ENCODE measurements around the gene WDR6.

Gene WDR6

GRCh38 chr3:49030321-49030720 lies 23.1 kb downstream of the WDR6 start:
- DNase-seq, result no peak

GRCh38 chr3:49032646-49033304 lies 25.6 kb downstream of the WDR6 start:
- DNase-seq, result no peak

- DNase-seq, result no peak
Measured at GRCh38 chr3:49034650-49035049, 27.5 kb downstream of the WDR6 start.

- DNase-seq, result no peak
Measured at GRCh38 chr3:49035281-49035680, 28.1 kb downstream of the WDR6 start.

GRCh38 chr3:49053543-49053942 lies 46.4 kb downstream of the WDR6 start:
- DNase-seq, result no peak

GRCh38 chr3:49054344-49054862 lies 47.2 kb downstream of the WDR6 start:
- DNase-seq, result no peak

GRCh38 chr3:49057268-49057667 lies 50.1 kb downstream of the WDR6 start:
- DNase-seq, result no peak

- no peak for DNase-seq
Measured at GRCh38 chr3:49058011-49058410, 50.8 kb downstream of the WDR6 start.

Data from activated naive CD4-positive, alpha-beta T cell treated with anti-CD3 and anti-CD28 coated beads, Interleukin-2, amount 50 U/mL, for 16 hours (primary cell).